GM18517 (cell line): ENCODE data around the gene DDX43.
"Not testable (repeated sequence)": the region's sequence is repeated elsewhere in the genome, so short reads cannot be mapped to it uniquely, and the experiment has no call there.

Experiments
- ATAC-seq: cut with Tn5 transposase; IDR thresholded peaks from one replicate; pipeline ENCODE4 v1.9.1; 2021; ENCODE audit warnings: mild to moderate bottlenecking, moderate library complexity; ENCODE audit not compliant: unreplicated experiment

Gene DDX43

GRCh38 chr6:73388800-73389512, 5.7 kb upstream of the DDX43 start:
- peak; percentile 75 for ATAC-seq

GRCh38 chr6:73389854-73390253, 4.8 kb upstream of the DDX43 start:
- ATAC-seq, result no peak

- no peak for ATAC-seq
Observed at GRCh38 chr6:73391675-73392074, 3.0 kb upstream of the DDX43 start.

- ATAC-seq, result not testable (repeated sequence)
Observed at GRCh38 chr6:73392188-73392587, 2.4 kb upstream of the DDX43 start.

GRCh38 chr6:73393278-73393677, 1.4 kb upstream of the DDX43 start:
- no peak for ATAC-seq

GRCh38 chr6:73395875-73396274, 1.2 kb downstream of the DDX43 start:
- no peak for ATAC-seq

- ATAC-seq, result no peak
Observed at GRCh38 chr6:73400656-73401055, 6.0 kb downstream of the DDX43 start.

GRCh38 chr6:73409395-73409794, 14.8 kb downstream of the DDX43 start:
- no peak for ATAC-seq

- no peak for ATAC-seq
Observed at GRCh38 chr6:73413102-73413501, 18.5 kb downstream of the DDX43 start.

GRCh38 chr6:73418081-73418741, 23.6 kb downstream of the DDX43 start:
- no peak for ATAC-seq

- ATAC-seq, result no peak
Observed at GRCh38 chr6:73421534-73421933, 26.9 kb downstream of the DDX43 start.

- no peak for ATAC-seq
Observed at GRCh38 chr6:73435236-73435635, 40.6 kb downstream of the DDX43 start.

GRCh38 chr6:73443555-73443954, 48.9 kb downstream of the DDX43 start:
- ATAC-seq, result no peak

- peak; percentile 56 for ATAC-seq
Observed at GRCh38 chr6:73451223-73452106, 56.8 kb downstream of the DDX43 start.

GRCh38 chr6:73452107-73452461, 57.5 kb downstream of the DDX43 start, which contains the start of gene CGAS:
Gene CGAS, minus strand, starts transcription at chr6:73452297. Its CDS starts 116 bp downstream, at chr6:73452181.
- peak; percentile 68 for ATAC-seq

GRCh38 chr6:73455865-73456629, 61.4 kb downstream of the DDX43 start:
- no peak for ATAC-seq

- ATAC-seq, result not testable (repeated sequence)
Observed at GRCh38 chr6:73459474-73459873, 64.8 kb downstream of the DDX43 start.

GRCh38 chr6:73460056-73460455, 65.4 kb downstream of the DDX43 start:
- no peak for ATAC-seq

- ATAC-seq, result peak; percentile 96
Observed at GRCh38 chr6:73461537-73462350, 67.1 kb downstream of the DDX43 start, which contains the start of gene MTO1. Gene MTO1, plus strand, starts transcription at chr6:73461737. Its CDS starts 118 bp downstream, at chr6:73461855.
